Frontal cortex (tissue), 4 donors: Measurements from ENCODE around the gene LYG2. TPM values are rescaled to one million over a fixed set of nuclear protein-coding genes. Genes with fewer than 3 reads are reported as not detected.
"Not testable (repeated sequence)": the region's sequence is repeated elsewhere in the genome, so short reads cannot be mapped to it uniquely, and the experiment has no call there.

Experiments
- DNase-seq, 2 donors: peaks; one replicate each; pipeline ENCODE4 v3.0.0; 2012; ENCODE audit warnings: low spot score in 2 of 2
- FAIRE-seq: peaks from 2 replicates; lab custom pipeline; 2012; peaks lifted over from hg19 to GRCh38; lab: Jason Lieb, UNC
- small RNA-seq: library from RNA; depleted of rRNA; stranded (forward); fragments of <200 nt; gene quantifications from one replicate; pipeline ENCODE3, GENCODE V24; 2014
- total RNA-seq: library from RNA; depleted of rRNA; stranded (reverse); fragments of >200 nt; gene quantifications from one replicate; pipeline ENCODE4 v1.2.3, GENCODE V29; 2014
- donor health status: control.
- donor health status: control.
- donor health status: control.

Gene LYG2
- total RNA-seq, 1 donor from 2014 or later: not detected

- FAIRE-seq (no peak), DNase-seq (no peak)
Measured at GRCh38 chr2:99205491-99205890, 50.0 kb downstream of the LYG2 start.

GRCh38 chr2:99201959-99202678, 53.3 kb downstream of the LYG2 start:
- FAIRE-seq: no peak
- DNase-seq: no peak

GRCh38 chr2:99200076-99200800, 55.2 kb downstream of the LYG2 start:
- FAIRE-seq: no peak

GRCh38 chr2:99198103-99198841, 57.2 kb downstream of the LYG2 start:
- DNase-seq (no peak), FAIRE-seq (no peak)

More at GRCh38 chr2:99200076-99200800, 55.2 kb downstream of the LYG2 start:
- no peak for DNase-seq

GRCh38 chr2:99192364-99192763, 63.1 kb downstream of the LYG2 start:
- FAIRE-seq, DNase-seq: not testable (repeated sequence)

Small RNA genes within 50 kb of the gene (small RNA-seq; reads per million reads assigned to genes)
- not detected for gene AC092587.1

Other genes starting within 250 kb of the LYG2 start
- gene C2orf15, start 114.0 kb downstream of the LYG2 start, total RNA-seq: 4.5 TPM
- 16.7 TPM for gene TSGA10, start 100.7 kb downstream of the LYG2 start, total RNA-seq
- gene LIPT1, start 100.7 kb downstream of the LYG2 start, total RNA-seq: 9.8 TPM
- 19.6 TPM for gene MITD1, start 74.6 kb downstream of the LYG2 start, total RNA-seq
- 90.9 TPM for gene MRPL30, start 74.5 kb downstream of the LYG2 start, total RNA-seq
- gene LYG1, start 45.5 kb upstream of the LYG2 start, total RNA-seq: 0.41 TPM
- 51.8 TPM for gene TXNDC9, start 80.7 kb upstream of the LYG2 start, total RNA-seq
- gene EIF5B, start 81.7 kb upstream of the LYG2 start, total RNA-seq: 13.0 TPM
- 84.8 TPM for gene REV1, start 234.4 kb upstream of the LYG2 start, total RNA-seq